Loucy (cell line): ENCODE data around the gene TTBK2.

ENCODE experiments used
- EZH2phosphoT487 ChIP-seq: fragments of 200-600 bp; IDR thresholded peaks from 2 replicates; pipeline ENCODE4 v1.6.1; 2018; ENCODE audit warnings: antibody characterized with exemption, mild to moderate bottlenecking, moderate library complexity, borderline replicate concordance
- TF ChIP-seq, protein P1 (sequence below): fragments of 200-600 bp; sonication (generic); conservative IDR thresholded peaks from 2 replicates; pipeline ENCODE4 v1.5.1; 2014; ENCODE audit warnings: mild to moderate bottlenecking, antibody characterized with exemption, low read length

DNA sequence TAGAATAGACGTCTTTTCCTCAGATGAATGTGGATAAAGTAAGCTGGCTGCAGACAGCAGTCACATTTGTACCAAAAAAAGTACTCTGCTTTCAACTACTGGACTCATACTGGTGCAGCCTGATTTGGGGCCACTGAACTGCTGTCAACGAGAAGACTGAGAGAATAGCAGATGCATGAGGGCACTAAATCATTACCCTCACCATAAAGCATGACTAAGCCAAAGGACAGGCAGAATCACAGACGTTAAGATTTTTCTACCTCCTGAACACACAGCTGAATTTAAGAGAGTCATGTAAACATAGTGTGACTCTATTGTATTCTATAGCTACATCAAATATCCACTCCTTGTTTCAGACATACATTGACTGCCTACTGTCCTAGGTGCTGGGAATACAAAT, 115.8 kb downstream of the TTBK2 start:
- TF ChIP-seq, protein P1, sequence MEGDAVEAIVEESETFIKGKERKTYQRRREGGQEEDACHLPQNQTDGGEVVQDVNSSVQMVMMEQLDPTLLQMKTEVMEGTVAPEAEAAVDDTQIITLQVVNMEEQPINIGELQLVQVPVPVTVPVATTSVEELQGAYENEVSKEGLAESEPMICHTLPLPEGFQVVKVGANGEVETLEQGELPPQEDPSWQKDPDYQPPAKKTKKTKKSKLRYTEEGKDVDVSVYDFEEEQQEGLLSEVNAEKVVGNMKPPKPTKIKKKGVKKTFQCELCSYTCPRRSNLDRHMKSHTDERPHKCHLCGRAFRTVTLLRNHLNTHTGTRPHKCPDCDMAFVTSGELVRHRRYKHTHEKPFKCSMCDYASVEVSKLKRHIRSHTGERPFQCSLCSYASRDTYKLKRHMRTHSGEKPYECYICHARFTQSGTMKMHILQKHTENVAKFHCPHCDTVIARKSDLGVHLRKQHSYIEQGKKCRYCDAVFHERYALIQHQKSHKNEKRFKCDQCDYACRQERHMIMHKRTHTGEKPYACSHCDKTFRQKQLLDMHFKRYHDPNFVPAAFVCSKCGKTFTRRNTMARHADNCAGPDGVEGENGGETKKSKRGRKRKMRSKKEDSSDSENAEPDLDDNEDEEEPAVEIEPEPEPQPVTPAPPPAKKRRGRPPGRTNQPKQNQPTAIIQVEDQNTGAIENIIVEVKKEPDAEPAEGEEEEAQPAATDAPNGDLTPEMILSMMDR: no peak
- no peak for TF ChIP-seq EZH2phosphoT487
